ENCODE measurements around the gene SUPT20HL1. TPM values are rescaled to one million over a fixed set of nuclear protein-coding genes. Genes with fewer than 3 reads are reported as not detected.

SUPT20HL1 gene
- total RNA-seq, 4 donors from 2014 or later = not detected

DNA sequence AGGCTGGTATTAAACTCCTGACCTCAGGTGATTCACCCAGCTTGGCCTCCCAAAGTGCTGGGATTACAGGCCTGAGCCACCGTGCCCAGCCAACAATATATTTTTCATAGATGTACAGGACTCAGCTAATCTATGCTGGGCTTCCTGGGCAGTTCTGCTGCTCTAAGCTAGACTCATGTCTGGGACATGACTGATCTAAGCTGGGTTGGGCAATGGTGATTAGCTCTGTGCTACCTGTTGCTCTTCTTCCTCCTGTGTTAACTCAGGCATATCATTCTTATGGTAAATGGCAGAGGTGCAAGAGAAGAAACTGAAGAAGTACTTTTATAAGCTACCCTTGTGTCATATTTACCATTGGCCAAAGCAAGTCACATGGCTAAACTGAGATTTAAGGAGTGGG, 35.2 kb upstream of the SUPT20HL1 start:
- DNase-seq (ENCODE audit: low spot score) (no peak), ATAC-seq (ENCODE audit: low FRiP score) (no peak)
- TF ChIP-seq, protein P1, sequence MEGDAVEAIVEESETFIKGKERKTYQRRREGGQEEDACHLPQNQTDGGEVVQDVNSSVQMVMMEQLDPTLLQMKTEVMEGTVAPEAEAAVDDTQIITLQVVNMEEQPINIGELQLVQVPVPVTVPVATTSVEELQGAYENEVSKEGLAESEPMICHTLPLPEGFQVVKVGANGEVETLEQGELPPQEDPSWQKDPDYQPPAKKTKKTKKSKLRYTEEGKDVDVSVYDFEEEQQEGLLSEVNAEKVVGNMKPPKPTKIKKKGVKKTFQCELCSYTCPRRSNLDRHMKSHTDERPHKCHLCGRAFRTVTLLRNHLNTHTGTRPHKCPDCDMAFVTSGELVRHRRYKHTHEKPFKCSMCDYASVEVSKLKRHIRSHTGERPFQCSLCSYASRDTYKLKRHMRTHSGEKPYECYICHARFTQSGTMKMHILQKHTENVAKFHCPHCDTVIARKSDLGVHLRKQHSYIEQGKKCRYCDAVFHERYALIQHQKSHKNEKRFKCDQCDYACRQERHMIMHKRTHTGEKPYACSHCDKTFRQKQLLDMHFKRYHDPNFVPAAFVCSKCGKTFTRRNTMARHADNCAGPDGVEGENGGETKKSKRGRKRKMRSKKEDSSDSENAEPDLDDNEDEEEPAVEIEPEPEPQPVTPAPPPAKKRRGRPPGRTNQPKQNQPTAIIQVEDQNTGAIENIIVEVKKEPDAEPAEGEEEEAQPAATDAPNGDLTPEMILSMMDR (IDR thresholded peaks at IDR 0.05) = no peak

DNA sequence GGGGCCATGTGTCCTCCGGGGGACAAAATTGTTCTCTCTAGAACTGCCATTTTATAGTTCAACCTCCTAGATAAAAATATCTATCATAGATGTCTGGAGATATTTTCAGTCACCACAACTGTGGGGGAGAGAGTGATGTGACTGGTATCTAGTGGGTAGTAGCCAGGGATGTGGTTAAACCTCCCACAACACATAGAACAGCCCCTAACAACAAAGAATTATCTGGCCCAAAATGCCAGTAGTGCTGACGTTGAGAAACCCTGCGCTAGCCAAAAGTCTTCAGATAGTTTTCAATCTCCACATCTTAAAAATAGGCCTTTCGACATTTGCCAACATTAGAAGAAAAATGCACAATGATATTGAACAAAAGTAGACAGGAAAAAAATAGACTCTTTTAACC, 27.6 kb upstream of the SUPT20HL1 start:
- DNase-seq (ENCODE audit: low spot score) (no peak), ATAC-seq (ENCODE audit: low FRiP score) (no peak)
- TF ChIP-seq, protein P1 (IDR thresholded peaks at IDR 0.05) = no peak

DNA sequence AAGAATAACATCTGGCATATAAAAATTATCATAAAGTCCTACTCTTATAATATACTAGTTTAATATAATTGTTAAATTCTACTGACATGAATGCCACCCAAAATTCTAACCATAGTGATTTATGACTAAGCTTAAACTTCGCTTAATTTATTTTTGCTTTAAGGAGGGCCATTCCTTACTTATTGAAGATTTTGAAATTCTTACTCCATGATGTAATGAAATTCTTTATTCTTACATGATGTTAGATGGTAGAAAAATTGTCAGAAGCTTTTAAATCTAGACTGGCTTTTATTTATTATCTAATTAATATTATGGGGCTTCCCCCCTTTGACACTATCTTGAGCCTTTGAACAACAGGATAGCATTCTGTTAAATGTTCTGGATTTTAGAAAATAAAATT, 27.1 kb upstream of the SUPT20HL1 start:
- no peak for DNase-seq (ENCODE audit: low spot score)
- TF ChIP-seq, protein P1 (IDR thresholded peaks at IDR 0.05) = no peak
- no peak for ATAC-seq (ENCODE audit: low FRiP score)

DNA sequence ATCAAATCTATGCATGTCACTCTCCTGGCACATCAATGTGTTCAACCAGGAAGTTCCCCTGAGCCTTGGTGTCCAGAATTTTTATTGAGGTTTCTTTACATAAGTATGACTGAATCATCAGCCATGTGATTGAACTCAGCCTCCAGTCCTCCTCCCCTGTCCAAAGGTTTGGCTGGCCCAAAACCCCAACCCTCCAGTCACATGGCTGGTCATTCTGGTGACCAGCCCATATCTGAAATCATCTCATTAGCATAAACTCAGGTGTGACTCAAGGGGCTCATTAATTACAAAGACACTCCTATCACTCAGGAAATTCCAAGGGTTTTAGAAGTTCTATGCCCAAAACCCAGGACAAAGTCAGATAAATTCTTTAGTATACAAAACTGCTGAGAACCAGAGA, 26.0 kb upstream of the SUPT20HL1 start:
- TF ChIP-seq, protein P1 (IDR thresholded peaks at IDR 0.05) = no peak
- no peak for DNase-seq (ENCODE audit: low spot score)
- no peak for ATAC-seq (ENCODE audit: low FRiP score)

DNA sequence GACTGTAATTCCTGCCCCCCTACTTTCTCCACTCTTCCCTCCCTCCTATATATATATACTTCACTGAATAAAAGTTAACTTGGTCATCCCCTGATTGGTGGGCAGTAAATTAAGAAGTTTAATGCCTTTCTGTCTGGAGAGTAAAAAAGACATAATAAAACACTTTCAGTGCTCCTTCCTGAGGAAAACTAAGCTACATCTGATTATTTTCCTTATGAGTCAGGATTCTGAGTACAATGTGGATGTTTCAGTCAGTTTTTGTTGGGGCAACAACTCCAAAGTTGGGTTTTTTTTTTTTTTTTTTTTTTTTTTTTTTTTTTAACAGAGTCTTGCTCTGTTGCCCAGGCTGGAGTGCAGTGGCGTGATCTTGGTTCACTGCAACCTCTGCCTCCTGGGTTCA, 24.6 kb upstream of the SUPT20HL1 start:
- DNase-seq (ENCODE audit: low spot score) (no peak), ATAC-seq (ENCODE audit: low FRiP score) (no peak)
- TF ChIP-seq, protein P1 (IDR thresholded peaks at IDR 0.05) = no peak

DNA sequence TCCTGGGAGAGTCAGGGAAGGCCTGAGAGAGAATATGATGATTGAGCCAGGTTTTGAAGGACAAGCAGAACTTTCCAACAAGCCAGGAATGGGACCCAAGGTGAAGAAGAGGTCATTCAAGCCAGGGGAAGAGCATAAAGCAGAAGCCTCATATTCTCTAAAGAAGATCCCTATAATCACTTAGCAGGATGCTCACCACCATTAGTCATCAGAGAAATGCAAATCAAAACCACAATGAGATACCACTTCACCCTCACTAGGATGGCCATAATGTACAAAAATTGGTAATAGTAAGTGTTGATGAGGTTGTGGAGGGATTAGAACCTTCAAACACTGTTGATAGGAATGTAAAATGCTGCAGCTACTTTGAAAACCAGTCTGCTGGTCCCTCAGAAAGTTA, 20.5 kb upstream of the SUPT20HL1 start:
- no peak for DNase-seq (ENCODE audit: low spot score)
- TF ChIP-seq, protein P1 (IDR thresholded peaks at IDR 0.05) = no peak
- ATAC-seq (ENCODE audit: low FRiP score) = no peak

DNA sequence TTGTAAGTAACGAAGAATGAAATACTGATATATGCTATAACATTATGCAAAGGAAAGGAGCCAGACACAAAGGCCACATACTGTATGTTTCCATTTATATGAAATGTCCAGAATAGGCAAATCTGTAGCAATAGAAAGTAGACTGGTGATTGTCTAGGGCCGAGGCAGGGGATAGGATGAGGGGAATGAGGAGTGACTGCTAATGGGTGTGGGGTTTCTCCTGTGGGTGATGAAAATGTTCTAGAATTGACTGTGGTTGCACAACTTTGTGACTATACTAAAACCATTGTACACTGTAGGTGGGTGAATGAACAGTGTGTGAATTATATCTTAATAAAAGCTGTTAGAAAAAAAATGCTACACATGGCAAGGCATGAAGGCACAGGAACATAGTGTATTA, 19.9 kb upstream of the SUPT20HL1 start:
- no peak for ATAC-seq (ENCODE audit: low FRiP score)
- no peak for DNase-seq (ENCODE audit: low spot score)

More for the DNA sequence above, 19.9 kb upstream of the SUPT20HL1 start:
- TF ChIP-seq, protein P1 (IDR thresholded peaks at IDR 0.05) = no peak

Measured in omental fat pad (tissue), 4 donors.